GM21360 (cell line): ENCODE measurements around the gene RDH5.

ENCODE experiments used
- ATAC-seq: cut with Tn5 transposase; IDR thresholded peaks from one replicate; pipeline ENCODE4 v1.9.1; 2021; ENCODE audit warnings: mild to moderate bottlenecking, moderate library complexity; ENCODE audit not compliant: unreplicated experiment

RDH5 gene

GRCh38 chr12:55727643-55728185, 7.5 kb downstream of the RDH5 start:
- ATAC-seq = no peak

GRCh38 chr12:55728186-55728938, 8.2 kb downstream of the RDH5 start:
- ATAC-seq = peak; percentile 9

GRCh38 chr12:55728939-55729818, 9.0 kb downstream of the RDH5 start, which contains the start of gene CD63:
Gene CD63, minus strand, starts transcription at chr12:55729009. Its CDS starts 668 bp downstream, at chr12:55728341.
- ATAC-seq = peak; percentile 69

DNA sequence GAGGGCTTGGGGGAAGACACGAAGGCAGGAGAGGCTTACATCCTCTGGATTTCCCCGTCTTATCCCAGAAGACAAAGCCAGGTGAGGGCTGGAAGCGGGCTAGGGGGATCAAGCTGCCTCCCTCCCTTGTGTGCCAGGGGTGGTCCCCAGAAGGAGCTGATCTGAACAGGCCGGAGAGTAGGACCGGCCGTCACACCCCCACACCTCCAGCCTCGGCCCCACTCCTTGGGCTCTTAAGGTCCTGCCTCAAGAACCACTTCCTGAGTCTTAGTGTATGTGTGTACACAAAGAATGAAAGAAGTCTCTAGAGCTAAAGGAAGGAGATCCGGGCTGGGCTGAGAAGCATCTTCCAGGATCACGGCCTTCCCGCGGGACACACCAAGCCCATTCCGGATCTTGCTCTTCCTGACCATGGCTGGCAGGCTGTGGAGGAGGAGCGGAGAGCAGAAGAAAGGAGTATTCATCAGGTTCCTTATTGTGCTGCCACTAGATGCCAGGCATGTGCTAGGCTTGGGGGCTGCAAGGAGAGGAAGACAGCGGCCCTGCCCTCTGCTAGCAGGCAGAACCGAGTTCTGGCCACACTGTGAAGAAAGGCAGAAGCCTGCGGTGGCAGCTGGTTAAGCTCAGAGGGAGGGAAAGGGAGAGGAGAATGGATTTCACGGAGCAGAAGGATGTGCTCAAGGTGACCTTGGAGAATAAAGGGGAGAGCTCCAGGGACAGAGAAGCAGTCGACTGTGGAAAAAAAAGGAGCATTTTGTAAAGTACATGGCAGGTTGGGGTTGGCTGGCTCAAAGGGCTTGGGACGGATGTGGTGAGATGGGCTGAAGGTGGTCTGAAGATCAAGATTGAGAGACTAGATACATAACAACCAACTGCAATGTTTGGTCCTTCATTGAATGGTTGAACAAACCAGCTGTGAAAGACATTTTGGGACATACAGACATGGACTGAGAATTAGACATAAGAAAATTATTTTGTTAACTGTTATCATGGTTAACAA, 9.9 kb downstream of the RDH5 start:
- ATAC-seq = peak; percentile 30

- no peak for ATAC-seq
Observed at GRCh38 chr12:55732288-55732687, 12.1 kb downstream of the RDH5 start.

DNA sequence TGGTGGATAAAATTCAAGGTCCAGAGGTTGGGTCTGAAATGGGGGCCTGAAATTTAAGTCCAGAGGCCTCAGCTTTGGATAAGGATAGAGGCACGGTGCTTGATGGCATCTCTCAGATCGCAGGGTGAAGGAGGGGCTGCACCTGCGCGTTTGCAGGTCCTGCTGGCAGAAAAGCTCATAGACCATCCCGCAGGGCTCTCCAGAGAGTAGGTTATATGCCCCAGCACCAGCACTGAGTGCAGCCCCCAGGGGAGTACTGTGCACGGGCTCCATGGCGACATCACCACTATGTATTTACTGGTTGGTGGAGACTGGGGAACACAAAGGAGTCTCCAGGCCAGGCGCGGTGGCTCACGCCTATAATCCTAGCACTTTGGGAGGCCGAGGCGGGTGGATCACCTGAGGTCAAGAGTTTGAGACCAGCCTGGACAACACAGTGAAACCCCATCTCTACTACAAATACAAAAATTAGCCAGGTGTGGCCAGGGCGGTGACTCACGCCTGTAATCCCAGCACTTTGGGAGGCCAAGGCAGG, 12.9 kb downstream of the RDH5 start:
- no peak for ATAC-seq

- ATAC-seq = no peak
Observed at GRCh38 chr12:55733858-55734257, 13.7 kb downstream of the RDH5 start.

DNA sequence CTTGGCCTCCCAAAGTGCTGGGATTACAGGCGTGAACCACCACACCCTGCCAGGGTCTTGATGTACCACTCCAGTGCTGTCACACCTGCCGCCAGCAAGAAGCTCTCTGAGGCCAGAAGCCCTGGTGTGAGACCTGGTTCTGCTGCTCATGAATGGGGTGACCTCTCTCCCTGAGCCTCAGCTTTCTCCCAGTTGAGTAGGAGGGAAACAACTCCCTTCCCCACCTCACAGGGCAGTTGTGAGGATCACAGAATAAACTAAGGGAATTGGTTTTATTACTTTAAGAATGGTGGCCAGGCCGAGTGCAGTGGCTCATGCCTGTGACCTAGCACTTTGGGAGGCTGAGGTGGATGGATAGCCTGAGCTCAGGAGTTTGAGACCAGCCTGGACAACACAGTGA, 14.4 kb downstream of the RDH5 start:
- no peak for ATAC-seq

DNA sequence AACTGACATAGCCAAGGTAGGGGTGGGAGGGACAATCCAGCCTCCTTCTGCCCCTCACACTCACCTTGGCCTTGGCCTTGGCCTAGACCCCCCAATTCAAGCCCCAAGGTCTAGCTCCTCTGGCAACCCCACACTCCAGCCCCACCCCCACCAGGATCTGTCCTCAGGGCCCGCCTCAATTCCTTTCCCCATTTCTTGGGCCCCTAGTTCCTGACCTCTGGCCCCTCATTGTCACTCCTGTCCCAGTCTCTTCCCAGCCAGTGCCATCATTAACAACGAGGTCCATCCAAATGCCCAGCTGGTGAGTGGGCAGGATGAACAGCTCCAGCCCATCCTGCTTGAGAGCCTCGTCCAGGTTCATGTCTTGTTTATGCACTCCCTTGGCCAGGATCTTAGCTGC, 15.9 kb downstream of the RDH5 start:
- no peak for ATAC-seq

DNA sequence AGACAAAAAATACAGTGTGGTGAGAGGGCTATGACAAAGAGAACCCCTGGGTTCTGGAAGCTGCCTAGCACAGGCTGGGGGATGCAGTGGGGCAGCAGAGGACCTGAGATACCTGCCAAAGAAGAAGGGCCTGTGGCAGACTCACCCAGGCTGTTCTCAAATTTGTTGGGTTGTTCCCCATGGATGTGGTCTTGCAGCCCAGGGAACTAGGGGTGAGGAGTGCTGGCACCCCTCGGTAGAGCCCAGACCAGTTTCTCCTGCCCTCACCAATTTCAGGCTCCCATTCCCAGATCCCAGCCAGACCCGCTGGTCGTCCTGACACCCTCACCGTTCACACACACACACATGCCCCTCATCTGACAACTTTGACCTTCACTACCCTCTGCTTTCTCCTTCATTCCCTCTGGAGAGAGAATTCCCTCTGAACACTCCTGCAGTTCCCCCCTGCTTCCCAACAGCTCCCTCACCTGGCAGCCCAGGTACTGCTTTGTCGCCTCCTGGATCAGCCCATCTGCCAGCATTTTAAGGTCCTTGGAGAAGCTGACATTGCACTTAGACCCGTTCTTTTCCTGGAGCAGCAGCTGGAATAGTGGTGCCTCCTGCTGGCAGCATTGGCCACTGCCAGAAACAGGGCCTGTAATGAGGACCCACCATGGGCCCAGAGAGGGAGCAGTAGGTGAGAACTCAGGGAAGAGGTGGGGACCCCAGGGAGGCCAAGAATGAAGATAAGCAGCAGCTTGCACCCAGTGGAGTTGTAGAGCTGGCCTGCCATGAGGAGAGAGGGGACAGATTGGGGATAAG, 16.8 kb downstream of the RDH5 start:
- ATAC-seq = peak; percentile 47

- ATAC-seq = peak; percentile 1
Observed at GRCh38 chr12:55737581-55738122, 17.5 kb downstream of the RDH5 start.

GRCh38 chr12:55738123-55739024, 18.2 kb downstream of the RDH5 start:
- ATAC-seq = peak; percentile 75

- ATAC-seq = no peak
Observed at GRCh38 chr12:55739025-55739378, 18.8 kb downstream of the RDH5 start.

DNA sequence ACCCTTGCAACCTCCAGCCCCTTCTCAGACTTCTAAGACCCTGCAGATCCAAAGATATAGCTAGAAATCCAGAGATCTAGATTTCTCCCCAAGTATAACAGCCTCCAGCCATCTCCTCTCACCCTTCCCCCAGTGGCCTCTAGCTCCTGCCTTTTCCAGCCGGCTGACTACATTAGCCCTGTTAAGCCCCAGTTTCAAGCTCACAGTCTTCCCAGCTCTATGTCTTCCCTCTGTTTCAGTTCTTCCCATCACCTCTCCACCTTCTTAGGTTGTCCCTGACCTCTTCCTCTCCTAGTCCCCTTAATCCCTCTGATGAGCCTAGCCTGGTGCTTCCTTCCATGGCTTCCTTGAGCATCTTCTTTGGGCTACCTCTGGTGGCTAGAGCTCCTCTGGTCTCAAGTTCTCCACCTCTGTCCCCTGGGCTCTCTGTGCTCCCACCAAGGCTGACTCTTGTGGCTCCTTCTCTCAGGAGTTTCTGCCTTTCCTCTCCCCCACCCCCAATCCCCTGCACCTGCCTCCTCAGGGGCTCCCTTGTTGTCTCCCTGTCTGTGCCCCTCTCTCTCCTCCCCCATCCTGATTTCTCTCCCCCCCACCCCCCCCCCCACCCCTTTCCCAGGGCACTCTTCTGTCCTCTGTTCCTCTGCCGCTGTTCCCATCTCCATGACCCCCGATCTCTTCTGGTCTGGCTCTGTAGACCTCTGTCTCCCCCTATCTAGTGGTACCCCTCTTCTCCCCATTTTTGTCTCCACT, 21.9 kb downstream of the RDH5 start:
- no peak for ATAC-seq

DNA sequence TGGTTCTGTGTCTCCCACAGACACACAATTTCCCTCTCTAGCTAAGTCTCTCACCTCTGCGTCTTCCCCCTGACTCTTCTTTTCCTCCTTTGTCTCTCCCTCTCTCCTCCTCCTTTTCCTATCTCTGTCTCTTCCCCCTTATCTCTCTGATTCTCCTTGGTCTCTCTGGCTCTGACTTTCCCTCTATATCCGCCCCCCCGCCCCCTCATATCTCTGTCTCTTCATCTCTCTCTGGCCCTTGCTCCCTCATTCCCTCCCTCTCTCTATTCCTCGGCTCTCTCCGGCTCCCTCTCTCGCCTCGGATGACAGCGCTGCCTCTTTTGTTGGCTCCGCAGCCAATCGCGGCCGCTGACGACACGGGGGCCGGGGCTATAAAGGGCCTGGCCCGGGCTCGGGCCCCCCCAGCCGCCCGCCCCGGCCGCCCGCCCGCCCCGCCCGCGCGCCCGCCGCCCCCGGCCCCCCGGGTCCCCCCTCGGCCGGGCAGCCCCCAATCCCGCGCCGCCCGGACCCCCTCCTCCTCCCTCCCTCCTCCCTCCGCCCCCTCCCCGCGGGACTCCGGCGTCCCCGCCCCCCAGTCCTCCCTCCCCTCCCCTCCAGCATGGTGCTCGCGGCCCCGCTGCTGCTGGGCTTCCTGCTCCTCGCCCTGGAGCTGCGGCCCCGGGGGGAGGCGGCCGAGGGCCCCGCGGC, 22.7 kb downstream of the RDH5 start, which contains the start of gene GDF11:
GDF11 (plus strand) TSS at position 404 of the 687 bp plus-strand sequence; CDS start at position 599, 195 bp downstream.
- peak; percentile 28 for ATAC-seq

- peak; percentile 46 for ATAC-seq
Observed at GRCh38 chr12:55743406-55744339, 23.5 kb downstream of the RDH5 start.
